Prostate gland (tissue), 2 donors: ENCODE data around the gene FMN1. TPM values are rescaled to one million over a fixed set of nuclear protein-coding genes. Genes with fewer than 3 reads are reported as not detected.

ENCODE experiments used
- DNase-seq: peaks from one replicate; pipeline ENCODE4 v3.0.0-alpha.2; 2019; ENCODE audit warnings: low spot score
- H3K27ac ChIP-seq, 2 donors: fragments of 200-600 bp; sonication (generic); 2 replicates each; pipeline ENCODE4 v1.5.1; 2017 to 2019
- H3K27me3 ChIP-seq: fragments of 200-600 bp; sonication (generic); replicated peaks from 2 replicates; pipeline ENCODE4 v1.5.1; 2019; ENCODE audit not compliant: insufficient read depth
- H3K36me3 ChIP-seq, 2 donors: fragments of 200-600 bp; sonication (generic); 1 replicate in 1 of 2; 2 replicates in 1 of 2; pipeline versions ENCODE4 v1.5.1 to v1.8.1; 2017 to 2019
- H3K4me1 ChIP-seq: fragments of 200-600 bp; sonication (generic); replicated peaks from 2 replicates; pipeline ENCODE4 v1.5.1; 2019
- H3K4me3 ChIP-seq, 2 donors: fragments of 200-600 bp; sonication (generic); 2 replicates each; pipeline ENCODE4 v1.5.1; 2017 to 2019
- H3K9me3 ChIP-seq: fragments of 200-600 bp; sonication (generic); 2 replicates; pipeline ENCODE4 v1.5.1; 2017
- POLR2A ChIP-seq: fragments of 450-650 bp; IDR thresholded peaks from one replicate; pipeline ENCODE4 v1.6.1; 2016; ENCODE audit warnings: antibody characterized with exemption, mild to moderate bottlenecking
- POLR2AphosphoS5 ChIP-seq: sonication (generic); formaldehyde crosslinking; IDR thresholded peaks from one replicate; pipeline ENCODE4 v1.6.1; 2017; ENCODE audit warnings: antibody characterized with exemption
- WGBS: methylation state at CpG from one replicate; pipeline ENCODE4 v1.1.5; 2018; 5-methylcytosine and 5-hydroxymethylcytosine counted together
- intact Hi-C: fragments of 100-400 bp; cut with DNase I; formaldehyde crosslinking; loops from one replicate; pipeline ENCODE4 v1.14.2; 2022
- total RNA-seq, 2 donors: library from RNA; depleted of rRNA; stranded (reverse); fragments of >200 nt; gene quantifications; one replicate each; pipeline ENCODE4 v1.1.0, GENCODE V29; 2016
- TF ChIP-seq, protein P1 (sequence below), 4 experiments: fragments of 200-600 bp in 2 of 4; fragments of 450-650 bp in 2 of 4; sonication (generic) in 2 of 4; IDR thresholded peaks; 1 replicate in 3 of 4; 2 replicates in 1 of 4; pipeline ENCODE4 v1.5.1; 2016 to 2019; ENCODE audit warnings: antibody characterized with exemption in 4 of 4, mild to moderate bottlenecking in 2 of 4, moderate library complexity in 2 of 4

The FMN1 gene
- total RNA-seq, 2 donors from 2014 or later: 7.1 to 32.5 TPM

DNA sequence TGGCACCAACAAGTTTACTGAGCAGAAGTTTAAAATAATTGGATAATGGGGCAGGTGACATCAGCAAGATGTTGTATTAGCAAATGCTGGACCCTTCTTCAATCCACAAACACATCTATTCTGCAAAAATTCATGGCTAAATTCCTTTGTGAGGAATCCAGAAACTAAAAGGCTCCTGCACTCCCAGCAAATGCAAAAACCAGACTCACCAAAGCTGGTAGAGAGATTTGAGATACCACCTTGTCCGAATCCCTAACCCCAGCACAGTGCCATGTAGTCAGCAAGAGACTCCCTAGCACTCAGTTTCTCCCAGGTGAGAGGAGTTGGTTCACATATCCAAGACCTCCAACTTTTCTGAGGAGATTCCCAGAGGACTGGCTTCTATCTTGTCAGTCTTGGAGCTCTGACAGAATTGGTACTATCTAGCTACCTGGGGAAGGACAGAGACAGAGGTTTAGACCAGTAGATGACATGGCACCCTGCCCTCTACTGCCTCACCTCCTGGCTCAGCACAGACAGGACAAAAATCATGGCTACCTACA is 454.9 kb downstream of the FMN1 start:
- TF ChIP-seq POLR2A: no peak
- TF ChIP-seq, protein P1, sequence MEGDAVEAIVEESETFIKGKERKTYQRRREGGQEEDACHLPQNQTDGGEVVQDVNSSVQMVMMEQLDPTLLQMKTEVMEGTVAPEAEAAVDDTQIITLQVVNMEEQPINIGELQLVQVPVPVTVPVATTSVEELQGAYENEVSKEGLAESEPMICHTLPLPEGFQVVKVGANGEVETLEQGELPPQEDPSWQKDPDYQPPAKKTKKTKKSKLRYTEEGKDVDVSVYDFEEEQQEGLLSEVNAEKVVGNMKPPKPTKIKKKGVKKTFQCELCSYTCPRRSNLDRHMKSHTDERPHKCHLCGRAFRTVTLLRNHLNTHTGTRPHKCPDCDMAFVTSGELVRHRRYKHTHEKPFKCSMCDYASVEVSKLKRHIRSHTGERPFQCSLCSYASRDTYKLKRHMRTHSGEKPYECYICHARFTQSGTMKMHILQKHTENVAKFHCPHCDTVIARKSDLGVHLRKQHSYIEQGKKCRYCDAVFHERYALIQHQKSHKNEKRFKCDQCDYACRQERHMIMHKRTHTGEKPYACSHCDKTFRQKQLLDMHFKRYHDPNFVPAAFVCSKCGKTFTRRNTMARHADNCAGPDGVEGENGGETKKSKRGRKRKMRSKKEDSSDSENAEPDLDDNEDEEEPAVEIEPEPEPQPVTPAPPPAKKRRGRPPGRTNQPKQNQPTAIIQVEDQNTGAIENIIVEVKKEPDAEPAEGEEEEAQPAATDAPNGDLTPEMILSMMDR (IDR thresholded peaks at IDR 0.05): no peak
- no peak for TF ChIP-seq POLR2AphosphoS5
- Histone ChIP-seq H3K9me3 (no peaks in the 10 kb centered on the region), H3K36me3 (no peaks in the 10 kb centered on the region), H3K27me3 (no peaks in the 10 kb centered on the region), H3K4me3 (no peak overlapping the region), H3K4me1 (no peaks in the 10 kb centered on the region), H3K27ac (no peak overlapping the region)
- intact Hi-C loops: no loop called here
- 93% methylated on average over 1 of the region's 1 CpG for WGBS
- no peak for DNase-seq

DNA sequence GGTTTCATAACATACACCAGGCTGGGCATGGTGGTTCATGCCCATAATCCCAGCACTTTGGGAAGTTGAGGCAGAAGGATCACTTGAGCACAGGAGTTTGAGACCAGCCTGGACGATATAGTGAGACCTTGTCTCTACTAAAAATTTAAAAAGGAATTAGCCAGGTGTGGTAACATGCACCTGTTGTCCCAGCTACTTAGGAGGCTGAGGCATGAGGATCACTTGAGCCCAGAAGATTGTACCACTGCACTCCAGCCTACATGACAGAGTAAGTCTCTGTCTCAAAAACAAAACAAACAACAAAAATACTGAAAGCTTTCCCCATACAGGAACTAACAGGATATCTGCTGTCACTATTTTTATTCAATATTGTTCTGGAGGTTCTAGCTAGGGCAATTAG is 455.8 kb downstream of the FMN1 start:
- Histone ChIP-seq H3K4me1 (no peaks in the 10 kb centered on the region), H3K36me3 (no peaks in the 10 kb centered on the region), H3K27ac (no peak overlapping the region), H3K4me3 (no peak overlapping the region), H3K27me3 (no peaks in the 10 kb centered on the region), H3K9me3 (no peaks in the 10 kb centered on the region)
- TF ChIP-seq POLR2A: no peak
- TF ChIP-seq POLR2AphosphoS5: no peak
- TF ChIP-seq, protein P1 (IDR thresholded peaks at IDR 0.05): no peak
- WGBS: 96% methylated on average over 1 of the region's 1 CpG
- intact Hi-C loops: no loop called here
- DNase-seq: no peak

DNA sequence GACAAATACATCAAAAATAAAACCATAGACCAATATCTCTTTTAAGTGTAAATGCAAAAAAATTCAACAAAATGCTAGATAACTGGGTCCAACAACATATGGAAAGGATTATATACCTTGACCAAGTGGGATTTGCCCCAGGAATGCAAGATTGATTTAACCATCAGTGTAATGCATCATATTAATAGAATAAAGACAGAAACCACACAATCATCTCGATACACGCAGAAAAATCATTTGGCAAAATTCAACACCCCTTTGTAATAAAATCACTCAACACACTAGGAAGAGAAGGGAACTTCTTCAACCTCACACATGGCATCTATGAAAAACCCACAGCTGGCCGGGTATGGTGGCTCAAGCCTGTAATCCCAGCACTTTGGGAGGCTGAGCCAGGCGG is 457.2 kb downstream of the FMN1 start:
- Histone ChIP-seq H3K4me3 (no peak overlapping the region), H3K27ac (no peak overlapping the region), H3K27me3 (no peaks in the 10 kb centered on the region), H3K9me3 (no peaks in the 10 kb centered on the region), H3K36me3 (no peaks in the 10 kb centered on the region), H3K4me1 (no peaks in the 10 kb centered on the region)
- DNase-seq: no peak
- TF ChIP-seq POLR2AphosphoS5 (no peak), POLR2A (no peak)
- TF ChIP-seq, protein P1 (IDR thresholded peaks at IDR 0.05): no peak
- 91% methylated on average over 4 of the region's 4 CpGs for WGBS
- intact Hi-C loops: no loop called here

DNA sequence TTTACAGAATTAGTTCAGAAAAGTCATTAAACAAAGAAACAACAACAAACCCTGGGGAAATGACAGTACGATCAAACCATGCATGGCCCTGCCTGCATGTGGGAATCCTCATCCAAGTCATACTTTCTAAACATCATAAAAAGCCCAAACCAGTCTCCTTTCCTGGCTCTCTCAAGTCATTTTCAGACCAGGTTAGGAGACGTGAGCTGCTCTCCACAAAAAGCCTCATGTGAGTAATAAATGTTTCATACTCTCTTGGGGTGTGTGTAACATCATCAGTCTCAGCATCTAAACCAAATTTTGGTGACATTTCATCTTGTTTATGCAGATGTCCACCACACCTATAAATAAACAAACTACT is 457.8 kb downstream of the FMN1 start:
- TF ChIP-seq, protein P1 (IDR thresholded peaks at IDR 0.05): no peak
- TF ChIP-seq POLR2AphosphoS5 (no peak), POLR2A (no peak)
- Histone ChIP-seq H3K27me3 (no peaks in the 10 kb centered on the region), H3K36me3 (no peaks in the 10 kb centered on the region), H3K4me1 (no peaks in the 10 kb centered on the region), H3K9me3 (no peaks in the 10 kb centered on the region), H3K27ac (no peak overlapping the region), H3K4me3 (no peak overlapping the region)
- WGBS: 80% methylated on average over 2 of the region's 2 CpGs
- DNase-seq: no peak
- intact Hi-C loops: no loop called here

DNA sequence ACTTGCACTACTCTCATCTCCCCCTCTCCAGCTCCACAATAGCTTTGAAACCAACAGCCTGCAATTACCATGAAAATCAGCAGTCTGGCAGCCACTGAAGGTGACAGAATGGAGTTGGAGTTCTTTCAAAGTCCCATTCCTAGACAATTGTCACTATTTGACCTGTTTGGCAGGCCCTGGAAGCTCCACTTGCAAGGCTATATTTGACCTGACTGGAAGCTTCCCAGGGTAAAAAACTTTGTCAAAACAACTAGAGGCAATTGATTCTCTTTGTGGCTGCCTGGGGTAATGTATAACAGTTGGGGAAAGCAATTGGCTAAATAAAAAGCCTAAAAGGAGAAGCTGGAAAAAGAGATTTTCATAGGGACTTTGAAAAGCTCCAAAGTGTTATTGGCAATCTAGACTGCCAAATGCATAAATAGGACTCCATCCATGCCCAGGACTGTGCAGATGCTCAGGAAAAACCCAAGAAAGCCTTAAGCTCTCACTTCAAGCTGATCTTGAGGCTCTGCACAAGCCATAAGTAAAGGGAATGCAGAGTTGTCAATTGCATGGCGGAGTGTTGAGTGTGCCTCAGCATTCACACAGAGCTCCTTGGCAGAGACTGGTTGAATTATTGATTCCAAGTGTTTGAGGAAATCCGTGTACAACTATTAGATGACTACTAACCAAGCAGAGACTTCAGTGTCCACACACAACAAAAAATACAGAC is 458.4 kb downstream of the FMN1 start:
- TF ChIP-seq POLR2AphosphoS5: no peak
- TF ChIP-seq POLR2A: no peak
- TF ChIP-seq, protein P1 (IDR thresholded peaks at IDR 0.05): no peak
- intact Hi-C loops: no loop called here
- H3K9me3 ChIP-seq: no peaks in the 10 kb centered on the region
- no peaks in the 10 kb centered on the region for H3K27me3 ChIP-seq
- H3K27ac ChIP-seq: no peak overlapping the region
- no peaks in the 10 kb centered on the region for H3K36me3 ChIP-seq
- H3K4me1 ChIP-seq: no peaks in the 10 kb centered on the region
- no peak overlapping the region for H3K4me3 ChIP-seq
- WGBS: 86% methylated on average over 2 of the region's 2 CpGs
- DNase-seq: no peak
